ENCODE measurements around the gene PRUNE2.

Gene PRUNE2

GRCh38 chr9:76703270-76703669, 202.6 kb downstream of the PRUNE2 start:
- H3K9me3 ChIP-seq = no peaks in the 10 kb centered on the region
- no peak for TF ChIP-seq CTCF (IDR thresholded peaks at IDR 0.05)
- peaks cover 44 to 56% of the 10 kb centered on the region in 2 experiments for H3K4me1 ChIP-seq (ENCODE audit: control insufficient read depth in 1 of 2, insufficient read depth in 1 of 2, low read depth in 1 of 2, low read length in 1 of 2)
- H3K27me3 ChIP-seq = peaks cover 19% of the 10 kb centered on the region
- no peak overlapping the region for H3K27ac ChIP-seq
- no peak overlapping the region for H3K4me3 ChIP-seq (ENCODE audit: low read depth in 1 of 2, low read length in 1 of 2)
- H3K36me3 ChIP-seq = no peaks in the 10 kb centered on the region

DNA sequence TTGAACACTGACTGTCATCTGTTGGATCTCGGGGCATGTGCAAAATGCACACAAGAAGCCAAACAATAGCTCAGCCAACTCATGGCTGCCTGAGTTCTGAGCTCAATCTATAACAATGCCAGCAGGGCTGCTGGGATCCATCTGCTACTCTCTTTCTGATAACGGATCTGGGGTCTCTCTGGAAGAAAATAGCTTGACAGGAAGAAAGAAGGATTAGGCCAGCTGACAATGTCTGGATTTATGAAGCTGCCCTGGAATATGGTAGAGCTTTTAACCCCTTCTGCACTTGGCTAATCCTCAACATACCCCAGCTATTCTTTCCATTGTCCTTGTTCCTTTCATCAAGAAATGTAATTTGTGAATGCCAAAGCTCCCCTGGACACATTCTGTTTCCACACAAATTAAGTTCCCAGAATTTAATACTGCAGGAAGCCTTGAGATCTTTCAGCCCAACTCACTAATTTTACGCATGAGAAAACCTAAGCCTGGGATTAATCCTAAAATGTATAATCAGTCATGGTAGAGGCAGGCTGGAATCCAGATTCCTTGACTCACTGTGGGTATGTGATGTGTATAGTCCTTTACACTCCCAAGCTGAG, 204.4 kb downstream of the PRUNE2 start:
- Histone ChIP-seq H3K9me3 (no peaks in the 10 kb centered on the region), H3K36me3 (no peaks in the 10 kb centered on the region), H3K4me3 (ENCODE audit: low read depth in 1 of 2, low read length in 1 of 2) (no peak overlapping the region), H3K4me1 (ENCODE audit: control insufficient read depth in 1 of 2, insufficient read depth in 1 of 2, low read depth in 1 of 2, low read length in 1 of 2) (peaks cover 57 to 71% of the 10 kb centered on the region in 2 experiments), H3K27ac (no peak overlapping the region), H3K27me3 (peaks cover 6% of the 10 kb centered on the region)
- no peak for TF ChIP-seq CTCF (IDR thresholded peaks at IDR 0.05)

DNA sequence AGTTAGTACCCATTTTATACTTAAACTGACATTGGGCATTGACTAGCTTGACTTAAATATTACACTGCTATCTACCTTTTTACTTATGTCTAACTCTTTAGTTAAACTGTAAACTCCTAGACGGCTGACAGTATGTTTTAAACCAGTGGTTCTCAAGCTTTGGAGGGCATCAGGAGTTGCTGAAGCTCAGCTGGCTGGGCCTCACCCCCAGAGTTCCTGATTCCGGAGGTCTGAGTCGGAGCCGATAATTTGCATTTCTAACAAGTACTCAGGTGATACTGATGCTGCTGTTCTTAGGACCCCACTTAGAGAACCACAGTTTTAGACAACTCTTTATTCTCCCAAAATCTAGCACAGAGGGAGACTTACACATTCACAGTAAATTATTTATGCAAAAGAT, 205.0 kb downstream of the PRUNE2 start:
- H3K27me3 ChIP-seq = peaks cover 6% of the 10 kb centered on the region
- peak overlapping the region; percentile 79 for H3K27ac ChIP-seq
- H3K4me1 ChIP-seq (ENCODE audit: control insufficient read depth in 1 of 2, insufficient read depth in 1 of 2, low read depth in 1 of 2, low read length in 1 of 2) = peaks cover 57 to 71% of the 10 kb centered on the region in 2 experiments
- H3K4me3 ChIP-seq (ENCODE audit: low read depth in 1 of 2, low read length in 1 of 2) = no peak overlapping the region
- H3K36me3 ChIP-seq = no peaks in the 10 kb centered on the region
- no peaks in the 10 kb centered on the region for H3K9me3 ChIP-seq
- no peak for TF ChIP-seq CTCF (IDR thresholded peaks at IDR 0.05)

DNA sequence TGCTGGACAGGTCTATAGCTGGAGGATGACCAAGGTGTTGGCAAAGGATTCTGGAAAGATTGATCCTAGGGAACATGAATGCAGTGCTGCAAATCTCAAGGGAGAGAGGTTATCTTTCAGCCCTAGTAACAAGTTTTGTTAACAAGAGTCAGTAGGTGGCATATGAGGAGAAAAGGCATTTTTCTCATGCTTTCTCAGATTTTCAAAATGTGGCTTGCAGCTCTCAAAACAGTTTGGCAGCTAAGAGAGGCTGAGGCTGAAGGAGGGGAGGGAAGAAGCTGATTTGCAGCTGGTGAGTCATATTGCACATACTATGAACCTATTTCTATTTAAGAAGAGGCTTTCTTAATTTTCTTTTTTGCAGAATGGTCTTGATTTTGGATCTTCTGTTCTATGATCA, 205.9 kb downstream of the PRUNE2 start:
- H3K27me3 ChIP-seq = no peaks in the 10 kb centered on the region
- peaks cover 57 to 71% of the 10 kb centered on the region in 2 experiments for H3K4me1 ChIP-seq (ENCODE audit: control insufficient read depth in 1 of 2, insufficient read depth in 1 of 2, low read depth in 1 of 2, low read length in 1 of 2)
- no peak overlapping the region for H3K4me3 ChIP-seq (ENCODE audit: low read depth in 1 of 2, low read length in 1 of 2)
- TF ChIP-seq CTCF (IDR thresholded peaks at IDR 0.05) = no peak
- peak overlapping the region; percentile 79 for H3K27ac ChIP-seq
- no peaks in the 10 kb centered on the region for H3K9me3 ChIP-seq
- no peaks in the 10 kb centered on the region for H3K36me3 ChIP-seq

DNA sequence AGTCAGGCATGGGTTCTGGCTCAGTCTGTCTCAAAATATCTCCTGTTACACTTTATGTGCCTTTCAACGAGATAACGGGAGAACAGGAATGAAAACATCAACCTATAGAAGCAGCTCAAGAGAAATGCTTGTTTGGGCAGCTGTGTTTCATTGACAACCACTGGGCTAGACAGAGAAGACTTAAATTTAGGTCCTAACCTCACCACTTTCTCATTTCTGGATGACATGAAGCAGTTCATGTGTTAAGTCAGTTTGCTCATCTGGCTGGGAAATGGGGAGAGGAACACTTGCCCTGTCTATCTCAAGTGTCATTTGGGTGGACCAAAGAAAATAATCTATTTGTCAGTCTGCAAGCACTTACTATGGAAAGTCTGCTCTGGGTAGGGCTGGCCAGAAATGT, 208.4 kb downstream of the PRUNE2 start:
- Histone ChIP-seq H3K9me3 (no peaks in the 10 kb centered on the region), H3K4me1 (ENCODE audit: control insufficient read depth in 1 of 2, insufficient read depth in 1 of 2, low read depth in 1 of 2, low read length in 1 of 2) (peaks cover 53 to 66% of the 10 kb centered on the region in 2 experiments), H3K27ac (peak overlapping the region; percentile 79), H3K4me3 (ENCODE audit: low read depth in 1 of 2, low read length in 1 of 2) (no peak overlapping the region), H3K27me3 (no peaks in the 10 kb centered on the region), H3K36me3 (no peaks in the 10 kb centered on the region)
- no peak for TF ChIP-seq CTCF (IDR thresholded peaks at IDR 0.05)
